Chondrocyte (in vitro differentiated cells): Measurements from ENCODE around the gene FDCSP. TPM values are rescaled to one million over a fixed set of nuclear protein-coding genes. Genes with fewer than 3 reads are reported as not detected.

Experiments used
- DNase-seq: peaks from one replicate; pipeline ENCODE4 v3.0.0; 2021; ENCODE audit warnings: mixed read lengths, low spot score
- H3K27ac Mint-ChIP-seq: one replicate; pipeline ENCODE4 v1.8.0; 2021; ENCODE audit warnings: mild to moderate bottlenecking, moderate library complexity, mixed read lengths; ENCODE audit not compliant: unreplicated experiment
- H3K27me3 Mint-ChIP-seq: 2 replicates; pipeline ENCODE4 v1.8.0; 2021; ENCODE audit warnings: low read depth, mixed read lengths
- H3K36me3 Mint-ChIP-seq: 2 replicates; pipeline ENCODE4 v1.8.0; 2021; ENCODE audit warnings: low read depth, mixed read lengths
- H3K4me1 Mint-ChIP-seq: 2 replicates; pipeline ENCODE4 v1.8.0; 2021; ENCODE audit warnings: low read depth, mild to moderate bottlenecking, mixed read lengths
- H3K4me3 Mint-ChIP-seq: one replicate; pipeline ENCODE4 v1.8.0; 2021; ENCODE audit warnings: mild to moderate bottlenecking, moderate library complexity, mixed read lengths; ENCODE audit not compliant: unreplicated experiment
- H3K9me3 Mint-ChIP-seq: 2 replicates; pipeline ENCODE4 v1.8.0; 2021; ENCODE audit warnings: low read depth, mixed read lengths
- CTCF ChIP-seq: fragments of 200-600 bp; sonication (generic); IDR thresholded peaks from 2 replicates; pipeline ENCODE4 v1.5.0; 2021; ENCODE audit warnings: antibody characterized with exemption, mild to moderate bottlenecking, moderate library complexity
- total RNA-seq: library from RNA; stranded (reverse); gene quantifications from 3 replicates; pipeline ENCODE4 v1.2.1, GENCODE V29; 2021

Gene FDCSP
- total RNA-seq, 1 donor from 2014 or later, result not detected

- peaks cover 26% of the 10 kb centered on the region for H3K27me3 Mint-ChIP-seq
- no peak for DNase-seq
- no peak for TF ChIP-seq CTCF
- H3K4me3 Mint-ChIP-seq, result no peak overlapping the region
- H3K27ac Mint-ChIP-seq, result no peak overlapping the region
- no peaks in the 10 kb centered on the region for H3K36me3 Mint-ChIP-seq
- no peaks in the 10 kb centered on the region for H3K4me1 Mint-ChIP-seq
- peaks cover 4% of the 10 kb centered on the region for H3K9me3 Mint-ChIP-seq
These were observed 34.3 kb upstream of the FDCSP start for GRCh38 chr4:70191647-70192046.

- TF ChIP-seq CTCF, result no peak
- DNase-seq, result no peak
These were observed 33.0 kb upstream of the FDCSP start for GRCh38 chr4:70192895-70193294.

DNA sequence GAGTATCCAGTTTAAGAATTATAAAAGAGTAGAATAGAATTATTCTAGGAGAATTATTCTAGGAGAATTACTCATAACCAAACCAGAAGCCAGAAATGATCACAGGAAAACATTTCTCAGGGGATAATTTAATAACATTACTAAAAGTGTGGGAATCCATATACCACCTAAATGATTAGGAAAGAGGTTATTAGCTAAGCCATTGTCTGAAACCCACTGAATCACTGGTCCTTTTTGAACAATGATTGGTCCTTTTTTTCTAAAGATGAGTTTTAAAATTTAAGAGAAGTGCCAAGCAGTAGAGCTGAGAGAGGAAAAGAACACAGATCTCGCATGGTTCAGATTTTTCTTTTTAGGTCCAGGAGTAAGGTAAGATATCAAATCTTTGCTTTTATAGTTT lies 30.5 kb upstream of the FDCSP start, which contains the start of gene ODAM:
Gene ODAM (plus strand): TSS at position 301 of the 400 bp plus-strand sequence. CDS start 819 bp downstream, outside the sequence.
- H3K9me3 Mint-ChIP-seq, result peaks cover 4% of the 10 kb centered on the region
- no peaks in the 10 kb centered on the region for H3K4me1 Mint-ChIP-seq
- no peaks in the 10 kb centered on the region for H3K36me3 Mint-ChIP-seq
- no peak for TF ChIP-seq CTCF
- H3K27ac Mint-ChIP-seq, result no peak within 1 kb of the TSS
- no peak for DNase-seq
- H3K27me3 Mint-ChIP-seq, result peaks cover 27% of the 10 kb centered on the region
- H3K4me3 Mint-ChIP-seq, result no peak within 1 kb of the TSS

More at GRCh38 chr4:70192895-70193294, 33.0 kb upstream of the FDCSP start:
- no peaks in the 10 kb centered on the region for H3K4me1 Mint-ChIP-seq
- no peak overlapping the region for H3K4me3 Mint-ChIP-seq
- peaks cover 24% of the 10 kb centered on the region for H3K27me3 Mint-ChIP-seq
- H3K27ac Mint-ChIP-seq, result no peak overlapping the region
- H3K9me3 Mint-ChIP-seq, result peaks cover 4% of the 10 kb centered on the region
- no peaks in the 10 kb centered on the region for H3K36me3 Mint-ChIP-seq

GRCh38 chr4:70196857-70197256 lies 29.1 kb upstream of the FDCSP start:
- no peak for TF ChIP-seq CTCF
- DNase-seq, result no peak
- Mint-ChIP-seq H3K4me1 (no peaks in the 10 kb centered on the region), H3K9me3 (no peaks in the 10 kb centered on the region), H3K4me3 (no peak overlapping the region), H3K27me3 (peaks cover 19% of the 10 kb centered on the region), H3K36me3 (no peaks in the 10 kb centered on the region), H3K27ac (no peak overlapping the region)

DNA sequence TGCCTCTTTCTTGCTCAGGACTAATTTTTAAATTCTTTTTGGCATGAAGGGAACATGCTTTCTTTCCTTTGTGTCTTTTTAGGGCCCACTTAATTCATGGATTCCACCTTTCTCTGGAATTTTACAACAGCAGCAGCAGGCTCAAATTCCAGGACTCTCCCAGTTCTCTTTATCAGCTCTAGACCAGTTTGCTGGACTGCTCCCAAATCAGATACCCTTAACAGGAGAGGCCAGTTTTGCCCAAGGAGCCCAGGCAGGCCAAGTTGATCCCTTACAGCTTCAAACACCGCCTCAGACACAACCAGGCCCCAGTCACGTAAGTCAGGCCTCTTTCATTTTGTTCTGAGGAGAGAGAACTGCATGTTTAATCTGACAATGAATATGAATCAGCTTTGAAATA lies 28.1 kb upstream of the FDCSP start:
- TF ChIP-seq CTCF, result no peak
- no peaks in the 10 kb centered on the region for H3K9me3 Mint-ChIP-seq
- H3K4me3 Mint-ChIP-seq, result no peak overlapping the region
- peaks cover 15% of the 10 kb centered on the region for H3K27me3 Mint-ChIP-seq
- H3K27ac Mint-ChIP-seq, result no peak overlapping the region
- H3K36me3 Mint-ChIP-seq, result no peaks in the 10 kb centered on the region
- no peaks in the 10 kb centered on the region for H3K4me1 Mint-ChIP-seq
- no peak for DNase-seq
